H9 (cell line): ENCODE results near the gene LIN9. TPM values are rescaled to one million over a fixed set of nuclear protein-coding genes. Genes with fewer than 3 reads are reported as not detected.

ENCODE experiments used
- DNase-seq: peaks from one replicate; pipeline ENCODE4 v3.0.0-alpha.2; 2017
- H2AFZ ChIP-seq: one replicate; pipeline ENCODE4 v1.6.1; 2013; ENCODE audit warnings: mild to moderate bottlenecking, low read length, control low read depth, moderate library complexity
- H2AK5ac ChIP-seq: 2 replicates; pipeline ENCODE4 v1.6.1; 2013; ENCODE audit warnings: low read length, control low read depth, mixed read lengths; ENCODE audit not compliant: insufficient read length
- H2BK120ac ChIP-seq: one replicate; pipeline ENCODE4 v1.6.1; 2013; ENCODE audit warnings: low read depth, mild to moderate bottlenecking, low read length, control low read depth, inconsistent platforms; ENCODE audit not compliant: poor library complexity, severe bottlenecking
- H2BK12ac ChIP-seq: 2 replicates; pipeline ENCODE4 v1.6.1; 2013; ENCODE audit warnings: low read length, control low read depth, mixed read lengths, low read depth; ENCODE audit not compliant: insufficient read length
- H2BK15ac ChIP-seq: 2 replicates; pipeline ENCODE4 v1.6.1; 2013; ENCODE audit warnings: low read depth, low read length, control low read depth
- H2BK20ac ChIP-seq: one replicate; pipeline ENCODE4 v1.6.1; 2013; ENCODE audit warnings: low read depth, mild to moderate bottlenecking, low read length, control low read depth, inconsistent platforms; ENCODE audit not compliant: poor library complexity, severe bottlenecking
- H2BK5ac ChIP-seq: 2 replicates; pipeline ENCODE4 v1.6.1; 2013; ENCODE audit warnings: low read length, control low read depth, mixed read lengths; ENCODE audit not compliant: insufficient read length
- H3K14ac ChIP-seq: 2 replicates; pipeline ENCODE4 v1.6.1; 2013; ENCODE audit warnings: low read length, control low read depth; ENCODE audit not compliant: insufficient read depth
- H3K18ac ChIP-seq: 2 replicates; pipeline ENCODE4 v1.6.1; 2013; ENCODE audit warnings: low read depth, mild to moderate bottlenecking, mixed read lengths, low read length, control low read depth; ENCODE audit not compliant: insufficient read length
- H3K23ac ChIP-seq: 2 replicates; pipeline ENCODE4 v1.6.1; 2013; ENCODE audit warnings: low read length, control low read depth, mixed read lengths, low read depth; ENCODE audit not compliant: insufficient read length
- H3K23me2 ChIP-seq: 2 replicates; pipeline ENCODE4 v1.6.1; 2013; ENCODE audit warnings: low read depth, mild to moderate bottlenecking, mixed read lengths, low read length, control low read depth; ENCODE audit not compliant: insufficient read length, poor library complexity, severe bottlenecking
- H3K27ac ChIP-seq: 2 replicates; pipeline ENCODE4 v1.5.1; 2013; ENCODE audit warnings: low read length, control low read depth, mixed read lengths, low read depth; ENCODE audit not compliant: insufficient read length
- H3K27me3 ChIP-seq: 2 replicates; pipeline ENCODE4 v1.6.1; 2013; ENCODE audit warnings: low read length, control low read depth, inconsistent platforms; ENCODE audit not compliant: insufficient read depth
- H3K4ac ChIP-seq: 2 replicates; pipeline ENCODE4 v1.6.1; 2013; ENCODE audit warnings: low read depth, mild to moderate bottlenecking, control low read depth, inconsistent platforms, low read length, moderate library complexity
- H3K4me1 ChIP-seq: 2 replicates; pipeline ENCODE4 v1.6.1; 2013; ENCODE audit warnings: low read length, control low read depth, inconsistent platforms; ENCODE audit not compliant: insufficient read depth
- H3K4me2 ChIP-seq: 2 replicates; pipeline ENCODE4 v1.6.1; 2013; ENCODE audit warnings: low read length, control low read depth, mixed read lengths; ENCODE audit not compliant: insufficient read length, insufficient read depth
- H3K56ac ChIP-seq: 2 replicates; pipeline ENCODE4 v1.6.1; 2013; ENCODE audit warnings: low read depth, mild to moderate bottlenecking, mixed read lengths, low read length, control low read depth; ENCODE audit not compliant: insufficient read length
- H3K79me1 ChIP-seq: 2 replicates; pipeline ENCODE4 v1.6.1; 2013; ENCODE audit warnings: low read depth, mild to moderate bottlenecking, moderate library complexity, low read length, control low read depth, inconsistent platforms; ENCODE audit not compliant: insufficient read depth, poor library complexity, severe bottlenecking
- H3K79me2 ChIP-seq: 2 replicates; pipeline ENCODE4 v1.6.1; 2013; ENCODE audit warnings: low read length, control low read depth, inconsistent platforms; ENCODE audit not compliant: insufficient read depth
- H3K9ac ChIP-seq: 2 replicates; pipeline ENCODE4 v1.6.1; 2013; ENCODE audit warnings: low read length, control low read depth, mixed read lengths; ENCODE audit not compliant: insufficient read length; ENCODE audit errors: extremely low read depth
- H3K9me3 ChIP-seq: one replicate; pipeline ENCODE4 v1.6.1; 2013; ENCODE audit warnings: low read depth, low read length, inconsistent platforms; ENCODE audit not compliant: control insufficient read depth
- H3T11ph ChIP-seq: one replicate; pipeline ENCODE4 v1.6.1; 2013; ENCODE audit warnings: mild to moderate bottlenecking, low read length, control low read depth, inconsistent platforms
- H4K20me1 ChIP-seq: one replicate; pipeline ENCODE4 v1.6.1; 2013; ENCODE audit not compliant: control insufficient read depth, insufficient read length, insufficient read depth
- H4K5ac ChIP-seq: 2 replicates; pipeline ENCODE4 v1.6.1; 2013; ENCODE audit warnings: low read depth, mild to moderate bottlenecking, mixed read lengths, low read length, control low read depth; ENCODE audit not compliant: insufficient read length
- H4K8ac ChIP-seq: replicated peaks from 2 replicates; pipeline ENCODE4 v1.6.1; 2013; ENCODE audit warnings: low read length, control low read depth, mixed read lengths, low read depth; ENCODE audit not compliant: insufficient read length
- H4K91ac ChIP-seq: 2 replicates; pipeline ENCODE4 v1.6.1; 2013; ENCODE audit warnings: low read depth, mild to moderate bottlenecking, moderate library complexity, mixed read lengths, low read length, control low read depth; ENCODE audit not compliant: insufficient read length
- H3K27ac Mint-ChIP-seq, 3 experiments: 2 replicates in 2 of 3; 3 replicates in 1 of 3; pipeline ENCODE4 v1.8.0; 2020 to 2021; ENCODE audit warnings: mixed read lengths in 3 of 3, mild to moderate bottlenecking in 1 of 3, moderate library complexity in 1 of 3
- H3K27me3 Mint-ChIP-seq: 2 replicates; pipeline ENCODE4 v1.8.0; 2021; ENCODE audit warnings: low read depth, mild to moderate bottlenecking, moderate library complexity, mixed read lengths
- H3K36me3 Mint-ChIP-seq, 3 experiments: 2 replicates in 2 of 3; 3 replicates in 1 of 3; pipeline ENCODE4 v1.8.0; 2020 to 2021; ENCODE audit warnings: low read depth in 3 of 3, mixed read lengths in 3 of 3; ENCODE audit not compliant: insufficient read depth in 1 of 3
- H3K4me1 Mint-ChIP-seq, 2 experiments: 2 replicates each; pipeline ENCODE4 v1.8.0; 2020; ENCODE audit warnings: mixed read lengths in 2 of 2
- H3K4me3 Mint-ChIP-seq, 2 experiments: 2 replicates in 1 of 2; 3 replicates in 1 of 2; pipeline ENCODE4 v1.8.0; 2020 to 2021; ENCODE audit warnings: mild to moderate bottlenecking in 2 of 2, mixed read lengths in 2 of 2, moderate library complexity in 1 of 2
- H3K9me3 Mint-ChIP-seq, 2 experiments: 2 replicates in 1 of 2; 3 replicates in 1 of 2; pipeline ENCODE4 v1.8.0; 2020; ENCODE audit warnings: mild to moderate bottlenecking in 2 of 2, mixed read lengths in 2 of 2, moderate library complexity in 1 of 2
- CTCF ChIP-seq: fragments of 200-600 bp; sonication (generic); conservative IDR thresholded peaks from 3 replicates; pipeline ENCODE4 v1.8.0; 2021; ENCODE audit warnings: antibody characterized with exemption, mild to moderate bottlenecking
- WGBS: extraction: QIAGEN DNeasy Blood & Tissue Kit; methylation state at CpG from one replicate; pipeline ENCODE4 v1.1.7; 2013; ENCODE audit warnings: missing lambda C conversion rate, low lambda C conversion rate, mixed read lengths; ENCODE audit not compliant: insufficient read length; ENCODE audit errors: extremely low coverage; 5-methylcytosine and 5-hydroxymethylcytosine counted together
- total RNA-seq: library from RNA; stranded (reverse); gene quantifications from 2 replicates; pipeline ENCODE4 v1.2.1, GENCODE V29; 2021

Gene LIN9
- total RNA-seq, 1 experiment from 2014 or later, result 9.5 TPM

- Histone ChIP-seq H3K79me1 (no peaks in the 10 kb centered on the region), H2BK20ac (no peak overlapping the region), H4K91ac (no peak overlapping the region), H4K20me1 (no peaks in the 10 kb centered on the region), H4K8ac (no peak overlapping the region), H3K4ac (no peak overlapping the region), H3K4me1 (no peaks in the 10 kb centered on the region), H3K18ac (no peak overlapping the region), H2BK15ac (no peak overlapping the region), H3K9ac (no peak overlapping the region), H3K14ac (no peak overlapping the region), H3T11ph (no peak overlapping the region), H3K56ac (no peak overlapping the region), H2BK5ac (no peak overlapping the region), H3K79me2 (no peaks in the 10 kb centered on the region), H2AK5ac (no peak overlapping the region), H3K27me3 (no peaks in the 10 kb centered on the region), H3K23ac (no peak overlapping the region), H3K27ac (no peak overlapping the region), H2AFZ (no peak overlapping the region), H2BK12ac (no peak overlapping the region), H2BK120ac (no peak overlapping the region), H3K9me3 (no peaks in the 10 kb centered on the region), H3K23me2 (no peaks in the 10 kb centered on the region), H4K5ac (no peak overlapping the region), H3K4me2 (no peak overlapping the region)
- no CpG with 5 or more reads among the region's 5 CpGs for WGBS
- no peak overlapping the region for H3K27ac Mint-ChIP-seq
- no peak overlapping the region for H3K4me3 Mint-ChIP-seq
- no peak for DNase-seq
- no peaks in the 10 kb centered on the region for H3K4me1 Mint-ChIP-seq
- H3K9me3 Mint-ChIP-seq, result peaks cover 0 to 3% of the 10 kb centered on the region in 2 experiments; a peak in 1 of 5 replicates
- H3K36me3 Mint-ChIP-seq, result no peaks in the 10 kb centered on the region
- no peaks in the 10 kb centered on the region; the same call in none of the 2 replicates for H3K27me3 Mint-ChIP-seq
- no peak for TF ChIP-seq CTCF
Observed at GRCh38 chr1:226318471-226318870, 9.5 kb upstream of the LIN9 start.
